Measurements from ENCODE around the gene PTRHD1.

Gene PTRHD1

DNA sequence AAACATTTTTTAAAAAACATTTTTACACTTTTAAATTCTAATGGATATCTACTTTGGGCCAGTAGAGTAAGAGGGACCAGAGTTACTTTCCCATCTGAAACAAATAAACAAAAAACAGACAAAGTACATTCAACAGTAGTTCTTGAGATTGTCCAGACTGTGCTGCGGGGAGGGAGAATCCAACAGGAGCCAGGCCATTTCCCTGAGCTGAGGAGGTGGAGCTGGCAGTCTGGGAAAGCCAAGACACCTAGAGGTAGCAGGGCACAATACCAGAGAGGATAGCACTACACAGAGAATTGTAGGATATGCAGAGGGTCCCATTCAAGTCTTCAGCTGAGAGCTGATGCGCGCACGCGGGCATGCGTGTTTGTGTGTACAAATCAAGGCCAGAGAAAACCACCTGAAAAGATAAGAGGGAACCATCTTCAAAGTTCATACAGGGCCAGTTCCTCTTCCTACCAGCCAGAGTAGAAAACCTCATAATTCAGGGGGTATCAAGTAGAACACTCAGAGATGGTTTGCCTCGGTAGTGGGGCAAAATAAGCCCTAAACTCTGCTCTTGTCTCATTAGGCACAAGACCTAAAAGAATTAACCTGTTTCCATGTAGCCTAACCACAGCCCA, 44.0 kb downstream of the PTRHD1 start:
- no peak for DNase-seq

DNA sequence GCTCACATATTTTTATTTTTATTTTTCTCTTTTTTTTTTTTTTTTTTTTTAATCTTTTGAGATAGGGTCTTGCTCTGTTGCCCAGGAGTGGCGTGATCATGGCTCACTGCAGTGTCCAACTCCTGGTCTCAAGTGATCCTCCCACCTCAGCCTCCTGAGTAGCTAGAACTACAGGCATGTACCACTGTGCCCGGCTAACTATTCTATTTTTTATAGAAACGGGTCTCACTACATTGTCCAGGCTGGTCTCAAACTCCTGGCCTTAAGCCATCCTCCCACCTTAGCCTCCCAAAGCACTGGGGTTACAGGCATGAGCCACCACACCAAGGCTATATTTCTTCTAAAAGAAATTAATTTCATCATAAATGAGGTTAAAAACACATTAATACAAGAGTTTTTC, 45.9 kb downstream of the PTRHD1 start:
- no peak for DNase-seq

DNA sequence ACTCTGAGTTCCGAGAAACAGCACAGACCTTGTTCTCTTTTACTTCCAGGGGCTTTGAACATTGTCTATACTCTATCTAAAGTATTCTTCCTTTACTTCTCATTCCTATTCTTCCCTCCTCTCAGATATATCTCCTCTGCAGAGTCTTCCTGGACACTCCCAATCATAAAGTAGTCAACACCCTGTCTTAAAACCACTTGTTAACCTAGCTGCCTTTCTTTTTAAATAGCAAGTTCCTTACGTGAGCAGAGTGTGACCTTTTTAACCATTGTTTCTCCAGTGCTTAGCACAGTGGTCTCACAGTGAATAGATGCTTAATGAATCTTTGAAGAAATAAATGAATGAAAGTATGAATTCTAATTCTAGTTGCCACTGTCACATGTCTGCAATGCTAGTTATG, 47.4 kb downstream of the PTRHD1 start:
- no peak for DNase-seq

DNA sequence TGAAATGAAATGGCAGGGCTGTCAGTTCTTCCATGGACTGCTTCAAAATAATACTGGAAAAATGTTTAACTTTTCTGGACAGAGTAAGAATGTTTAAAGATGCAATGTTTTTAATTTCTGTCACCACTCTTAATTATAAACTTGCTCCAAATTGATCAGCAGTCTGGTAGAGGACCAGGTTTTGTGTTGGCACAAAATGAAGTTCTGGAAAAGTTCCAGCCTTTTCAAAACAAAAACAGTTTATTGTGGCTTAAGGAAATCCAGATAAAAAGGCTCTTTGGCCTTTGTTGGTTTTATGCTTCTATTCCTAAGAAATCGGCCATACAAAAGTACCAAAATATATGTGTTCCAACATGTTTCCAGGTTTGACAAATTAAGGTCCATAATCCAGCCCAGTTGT, 48.8 kb downstream of the PTRHD1 start:
- DNase-seq = no peak

DNA sequence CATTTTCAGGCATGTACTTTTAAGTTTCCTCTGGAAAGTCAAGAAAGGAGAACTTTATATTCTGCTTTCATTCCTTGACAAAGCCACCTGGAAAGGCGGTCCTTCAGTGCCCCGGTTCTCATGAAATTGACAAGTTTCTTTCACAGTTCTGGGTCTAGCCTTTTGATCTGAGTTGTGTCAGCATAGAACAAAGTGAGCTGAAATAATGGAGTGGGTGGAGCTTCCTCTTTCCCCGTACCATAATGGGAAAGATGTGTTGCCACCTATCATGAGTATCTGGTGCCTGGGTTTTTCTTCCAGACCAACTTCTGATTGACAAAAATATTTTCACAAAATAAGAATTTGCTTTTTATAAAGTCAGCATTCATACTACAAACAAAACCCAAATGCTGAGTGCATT, 49.3 kb downstream of the PTRHD1 start:
- DNase-seq = no peak

DNA sequence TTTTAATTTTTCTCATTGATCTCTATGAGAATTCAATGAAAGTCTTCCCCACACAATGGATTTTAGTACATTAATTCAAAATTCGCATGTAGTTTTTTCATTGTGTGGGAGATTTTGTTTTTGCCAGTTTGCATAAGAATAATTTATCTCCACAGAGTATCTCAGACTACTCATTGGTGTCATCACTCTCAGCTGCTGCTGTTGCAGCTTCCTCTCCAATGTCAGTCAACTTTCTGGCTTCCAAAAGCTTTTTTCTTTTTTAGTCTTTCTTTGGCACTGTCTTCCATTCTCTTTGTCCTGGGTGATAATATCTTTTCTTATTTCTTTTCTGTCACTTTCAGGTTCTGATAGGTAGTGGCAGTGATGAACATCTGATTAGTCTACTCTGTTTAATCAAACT, 50.5 kb downstream of the PTRHD1 start:
- DNase-seq = no peak

DNA sequence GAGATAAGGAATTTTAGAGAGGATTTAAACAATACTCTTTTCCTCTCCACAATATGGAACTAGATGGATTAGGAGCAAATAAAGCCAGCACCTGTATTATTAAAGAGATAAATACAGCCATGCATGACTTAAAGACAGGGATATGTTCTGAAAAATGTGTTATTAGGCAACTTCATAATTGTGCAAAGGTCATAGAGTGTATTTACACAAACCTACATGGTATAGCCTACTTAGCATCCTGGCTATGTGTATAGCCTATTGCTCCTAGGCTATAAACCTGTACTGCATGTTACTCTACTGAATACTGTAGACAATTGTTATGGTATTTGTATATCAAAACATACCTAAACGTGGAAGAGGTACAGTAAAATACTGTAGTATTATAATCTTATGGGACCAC, 53.0 kb downstream of the PTRHD1 start:
- no peak for DNase-seq
